ENCODE data around the gene RYR1. TPM values are rescaled to one million over a fixed set of nuclear protein-coding genes. Genes with fewer than 3 reads are reported as not detected.

The RYR1 gene
- polyA plus RNA-seq, 1 experiment: not detected

- Histone ChIP-seq H3K27ac (ENCODE audit: low read depth, low read length) (no peak overlapping the region), H3K9me3 (ENCODE audit: control insufficient read depth, insufficient read depth, low read length) (no peaks in the 10 kb centered on the region; the same call in 1 of the 2 replicates), H3K4me3 (ENCODE audit: low read depth, low read length) (no peak overlapping the region), H3K27me3 (ENCODE audit: control insufficient read depth, insufficient read depth, low read length) (peaks cover 10% of the 10 kb centered on the region)
- TF ChIP-seq CTCF (IDR thresholded peaks at IDR 0.05; ENCODE audit: low read depth, low read length): no peak
- no peak for DNase-seq (ENCODE audit: low read depth, low spot score)
- CTCF ChIA-PET: interaction anchor here (0.6 kb wide), 1 partner anchor 170 kb away, joined by 6 read pairs; no protein-coding TSS in a partner anchor
- POLR2A ChIA-PET: no interaction called here
Measured at GRCh38 chr19:38559428-38560401, 126.2 kb downstream of the RYR1 start.

- POLR2A ChIA-PET: no interaction called here
- H3K27ac ChIP-seq (ENCODE audit: low read depth, low read length): no peak overlapping the region
- H3K9me3 ChIP-seq (ENCODE audit: control insufficient read depth, insufficient read depth, low read length): no peaks in the 10 kb centered on the region; the same call in 1 of the 2 replicates
- no peak for TF ChIP-seq CTCF (IDR thresholded peaks at IDR 0.05; ENCODE audit: low read depth, low read length)
- CTCF ChIA-PET: no interaction called here
- no peak overlapping the region for H3K4me3 ChIP-seq (ENCODE audit: low read depth, low read length)
- H3K27me3 ChIP-seq (ENCODE audit: control insufficient read depth, insufficient read depth, low read length): peaks cover 11% of the 10 kb centered on the region
- DNase-seq (ENCODE audit: low read depth, low spot score): no peak
Measured at GRCh38 chr19:38561053-38561606, 127.6 kb downstream of the RYR1 start.

- POLR2A ChIA-PET: no interaction called here
- H3K9me3 ChIP-seq (ENCODE audit: control insufficient read depth, insufficient read depth, low read length): no peaks in the 10 kb centered on the region; the same call in 1 of the 2 replicates
- no peak overlapping the region for H3K27ac ChIP-seq (ENCODE audit: low read depth, low read length)
- CTCF ChIA-PET: no interaction called here
- TF ChIP-seq CTCF (IDR thresholded peaks at IDR 0.05; ENCODE audit: low read depth, low read length): no peak
- no peak for DNase-seq (ENCODE audit: low read depth, low spot score)
- peaks cover 11% of the 10 kb centered on the region for H3K27me3 ChIP-seq (ENCODE audit: control insufficient read depth, insufficient read depth, low read length)
- no peak overlapping the region for H3K4me3 ChIP-seq (ENCODE audit: low read depth, low read length)
Measured at GRCh38 chr19:38561658-38562057, 128.2 kb downstream of the RYR1 start.

- CTCF ChIA-PET: no interaction called here
- TF ChIP-seq CTCF (IDR thresholded peaks at IDR 0.05; ENCODE audit: low read depth, low read length): no peak
- Histone ChIP-seq H3K27ac (ENCODE audit: low read depth, low read length) (no peak overlapping the region), H3K27me3 (ENCODE audit: control insufficient read depth, insufficient read depth, low read length) (peaks cover 13% of the 10 kb centered on the region), H3K4me3 (ENCODE audit: low read depth, low read length) (no peak overlapping the region), H3K9me3 (ENCODE audit: control insufficient read depth, insufficient read depth, low read length) (no peaks in the 10 kb centered on the region; the same call in 1 of the 2 replicates)
- DNase-seq (ENCODE audit: low read depth, low spot score): no peak
- POLR2A ChIA-PET: no interaction called here
Measured at GRCh38 chr19:38562096-38562495, 128.6 kb downstream of the RYR1 start.

- no peak overlapping the region for H3K4me3 ChIP-seq (ENCODE audit: low read depth, low read length)
- no peak for TF ChIP-seq CTCF (IDR thresholded peaks at IDR 0.05; ENCODE audit: low read depth, low read length)
- H3K9me3 ChIP-seq (ENCODE audit: control insufficient read depth, insufficient read depth, low read length): no peaks in the 10 kb centered on the region; the same call in 1 of the 2 replicates
- DNase-seq (ENCODE audit: low read depth, low spot score): no peak
- ChIA-PET POLR2A (no interaction called here), CTCF (no interaction called here)
- no peak overlapping the region for H3K27ac ChIP-seq (ENCODE audit: low read depth, low read length)
- H3K27me3 ChIP-seq (ENCODE audit: control insufficient read depth, insufficient read depth, low read length): peaks cover 11% of the 10 kb centered on the region
Measured at GRCh38 chr19:38563475-38563874, 130.0 kb downstream of the RYR1 start.
